ENCODE measurements around the gene S100A2.
"Not testable (repeated sequence)": the region's sequence is repeated elsewhere in the genome, so short reads cannot be mapped to it uniquely, and the experiment has no call there.

DNA sequence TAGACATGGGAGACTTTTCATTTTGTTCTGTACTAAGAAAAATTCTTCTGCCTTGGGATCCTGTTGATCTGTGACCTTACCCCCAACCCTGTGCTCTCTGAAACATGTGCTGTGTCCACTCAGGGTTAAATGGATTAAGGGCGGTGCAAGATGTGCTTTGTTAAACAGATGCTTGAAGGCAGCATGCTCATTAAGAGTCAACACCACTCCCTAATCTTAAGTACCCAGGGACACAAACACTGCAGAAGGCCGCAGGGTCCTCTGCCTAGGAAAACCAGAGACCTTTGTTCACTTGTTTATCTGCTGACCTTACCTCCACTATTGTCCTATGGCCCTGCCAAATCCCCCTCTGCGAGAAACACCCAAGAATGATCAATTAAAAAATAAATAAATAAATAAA is 17.9 kb upstream of the S100A2 start:
- TF ChIP-seq, protein P1, sequence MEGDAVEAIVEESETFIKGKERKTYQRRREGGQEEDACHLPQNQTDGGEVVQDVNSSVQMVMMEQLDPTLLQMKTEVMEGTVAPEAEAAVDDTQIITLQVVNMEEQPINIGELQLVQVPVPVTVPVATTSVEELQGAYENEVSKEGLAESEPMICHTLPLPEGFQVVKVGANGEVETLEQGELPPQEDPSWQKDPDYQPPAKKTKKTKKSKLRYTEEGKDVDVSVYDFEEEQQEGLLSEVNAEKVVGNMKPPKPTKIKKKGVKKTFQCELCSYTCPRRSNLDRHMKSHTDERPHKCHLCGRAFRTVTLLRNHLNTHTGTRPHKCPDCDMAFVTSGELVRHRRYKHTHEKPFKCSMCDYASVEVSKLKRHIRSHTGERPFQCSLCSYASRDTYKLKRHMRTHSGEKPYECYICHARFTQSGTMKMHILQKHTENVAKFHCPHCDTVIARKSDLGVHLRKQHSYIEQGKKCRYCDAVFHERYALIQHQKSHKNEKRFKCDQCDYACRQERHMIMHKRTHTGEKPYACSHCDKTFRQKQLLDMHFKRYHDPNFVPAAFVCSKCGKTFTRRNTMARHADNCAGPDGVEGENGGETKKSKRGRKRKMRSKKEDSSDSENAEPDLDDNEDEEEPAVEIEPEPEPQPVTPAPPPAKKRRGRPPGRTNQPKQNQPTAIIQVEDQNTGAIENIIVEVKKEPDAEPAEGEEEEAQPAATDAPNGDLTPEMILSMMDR (conservative IDR thresholded peaks at IDR 0.05; ENCODE audit: low read depth in 2 of 2), result not testable (repeated sequence)
- TF ChIP-seq ZNF462 (CRISPR knock-in tag; IDR thresholded peaks at IDR 0.05); EZH2 (IDR thresholded peaks at IDR 0.05; ENCODE audit: low read depth, unreplicated experiment): not testable (repeated sequence)
- TF ChIP-seq, protein P2, sequence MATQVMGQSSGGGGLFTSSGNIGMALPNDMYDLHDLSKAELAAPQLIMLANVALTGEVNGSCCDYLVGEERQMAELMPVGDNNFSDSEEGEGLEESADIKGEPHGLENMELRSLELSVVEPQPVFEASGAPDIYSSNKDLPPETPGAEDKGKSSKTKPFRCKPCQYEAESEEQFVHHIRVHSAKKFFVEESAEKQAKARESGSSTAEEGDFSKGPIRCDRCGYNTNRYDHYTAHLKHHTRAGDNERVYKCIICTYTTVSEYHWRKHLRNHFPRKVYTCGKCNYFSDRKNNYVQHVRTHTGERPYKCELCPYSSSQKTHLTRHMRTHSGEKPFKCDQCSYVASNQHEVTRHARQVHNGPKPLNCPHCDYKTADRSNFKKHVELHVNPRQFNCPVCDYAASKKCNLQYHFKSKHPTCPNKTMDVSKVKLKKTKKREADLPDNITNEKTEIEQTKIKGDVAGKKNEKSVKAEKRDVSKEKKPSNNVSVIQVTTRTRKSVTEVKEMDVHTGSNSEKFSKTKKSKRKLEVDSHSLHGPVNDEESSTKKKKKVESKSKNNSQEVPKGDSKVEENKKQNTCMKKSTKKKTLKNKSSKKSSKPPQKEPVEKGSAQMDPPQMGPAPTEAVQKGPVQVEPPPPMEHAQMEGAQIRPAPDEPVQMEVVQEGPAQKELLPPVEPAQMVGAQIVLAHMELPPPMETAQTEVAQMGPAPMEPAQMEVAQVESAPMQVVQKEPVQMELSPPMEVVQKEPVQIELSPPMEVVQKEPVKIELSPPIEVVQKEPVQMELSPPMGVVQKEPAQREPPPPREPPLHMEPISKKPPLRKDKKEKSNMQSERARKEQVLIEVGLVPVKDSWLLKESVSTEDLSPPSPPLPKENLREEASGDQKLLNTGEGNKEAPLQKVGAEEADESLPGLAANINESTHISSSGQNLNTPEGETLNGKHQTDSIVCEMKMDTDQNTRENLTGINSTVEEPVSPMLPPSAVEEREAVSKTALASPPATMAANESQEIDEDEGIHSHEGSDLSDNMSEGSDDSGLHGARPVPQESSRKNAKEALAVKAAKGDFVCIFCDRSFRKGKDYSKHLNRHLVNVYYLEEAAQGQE (IDR thresholded peaks at IDR 0.05; ENCODE audit: unreplicated experiment), result not testable (repeated sequence)

Measured in GM23338 (cell line).